ENCODE data around the gene FAT1. TPM values are rescaled to one million over a fixed set of nuclear protein-coding genes. Genes with fewer than 3 reads are reported as not detected.

FAT1 gene
- total RNA-seq, 2 experiments from 2014 or later: under 0.01 to 0.08 TPM

DNA sequence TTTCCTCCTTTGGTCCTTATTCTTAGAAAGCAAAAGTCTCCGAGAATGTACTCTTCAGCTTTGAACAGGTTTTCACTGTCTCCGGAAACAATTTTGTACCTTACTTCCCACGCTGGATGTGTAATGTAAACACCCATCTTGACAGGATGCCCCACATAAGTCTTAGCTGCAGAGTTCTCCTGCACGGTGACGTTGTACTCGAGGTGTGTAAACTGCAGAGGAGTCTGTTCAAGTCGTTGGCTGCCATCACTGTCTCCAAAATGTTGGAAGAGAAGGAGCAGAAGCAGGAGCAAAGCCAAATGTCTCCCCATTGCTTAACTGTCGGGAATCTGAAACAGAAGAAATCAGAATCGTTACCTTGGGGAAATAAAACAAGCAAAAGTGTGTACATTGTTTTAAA, 14.1 kb downstream of the FAT1 start:
- CTCF ChIA-PET (ENCODE audit: unreplicated experiment): no interaction called here
- no peak for TF ChIP-seq EZH2phosphoT487 (IDR thresholded peaks at IDR 0.05; ENCODE audit: borderline replicate concordance, low read depth, low read length)
- TF ChIP-seq, protein P1, sequence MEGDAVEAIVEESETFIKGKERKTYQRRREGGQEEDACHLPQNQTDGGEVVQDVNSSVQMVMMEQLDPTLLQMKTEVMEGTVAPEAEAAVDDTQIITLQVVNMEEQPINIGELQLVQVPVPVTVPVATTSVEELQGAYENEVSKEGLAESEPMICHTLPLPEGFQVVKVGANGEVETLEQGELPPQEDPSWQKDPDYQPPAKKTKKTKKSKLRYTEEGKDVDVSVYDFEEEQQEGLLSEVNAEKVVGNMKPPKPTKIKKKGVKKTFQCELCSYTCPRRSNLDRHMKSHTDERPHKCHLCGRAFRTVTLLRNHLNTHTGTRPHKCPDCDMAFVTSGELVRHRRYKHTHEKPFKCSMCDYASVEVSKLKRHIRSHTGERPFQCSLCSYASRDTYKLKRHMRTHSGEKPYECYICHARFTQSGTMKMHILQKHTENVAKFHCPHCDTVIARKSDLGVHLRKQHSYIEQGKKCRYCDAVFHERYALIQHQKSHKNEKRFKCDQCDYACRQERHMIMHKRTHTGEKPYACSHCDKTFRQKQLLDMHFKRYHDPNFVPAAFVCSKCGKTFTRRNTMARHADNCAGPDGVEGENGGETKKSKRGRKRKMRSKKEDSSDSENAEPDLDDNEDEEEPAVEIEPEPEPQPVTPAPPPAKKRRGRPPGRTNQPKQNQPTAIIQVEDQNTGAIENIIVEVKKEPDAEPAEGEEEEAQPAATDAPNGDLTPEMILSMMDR (conservative IDR thresholded peaks at IDR 0.05; ENCODE audit: low read length): no peak
- H3K9me3 ChIP-seq (ENCODE audit: low read length): no peaks in the 10 kb centered on the region
- H4K20me1 ChIP-seq (ENCODE audit: insufficient read depth, low read length): no peaks in the 10 kb centered on the region
- no peak overlapping the region for H2AFZ ChIP-seq (ENCODE audit: low read length)
- no peak overlapping the region for H3K27ac ChIP-seq (ENCODE audit: low read depth, low read length, poor library complexity, severe bottlenecking)
- POLR2A ChIA-PET: interaction anchor here (0.5 to 0.7 kb wide), 4 partner anchors 82 to 138 kb away, joined by 3 to 4 read pairs (median 4); no protein-coding TSS in a partner anchor
- no peak for DNase-seq (ENCODE audit: low spot score)
- intact Hi-C loops (cut with micrococcal nuclease; ENCODE audit: unreplicated experiment): no loop called here
- H3K36me3 ChIP-seq (ENCODE audit: insufficient read depth, low read length): no peaks in the 10 kb centered on the region
- no TSS peak for BruUV-seq (replicated peaks)
- H3K4me3 ChIP-seq (ENCODE audit: low read depth, low read length, poor library complexity, severe bottlenecking): no peak overlapping the region
- no peaks in the 10 kb centered on the region for H3K79me2 ChIP-seq (ENCODE audit: insufficient read depth, low read depth, low read length)
- H3K9me2 ChIP-seq (ENCODE audit: insufficient read depth, low read length): no peaks in the 10 kb centered on the region
- H3K4me1 ChIP-seq (ENCODE audit: insufficient read depth, low read length, poor library complexity, severe bottlenecking): no peaks in the 10 kb centered on the region
- H3K4me2 ChIP-seq (ENCODE audit: low read length): no peak overlapping the region

DNA sequence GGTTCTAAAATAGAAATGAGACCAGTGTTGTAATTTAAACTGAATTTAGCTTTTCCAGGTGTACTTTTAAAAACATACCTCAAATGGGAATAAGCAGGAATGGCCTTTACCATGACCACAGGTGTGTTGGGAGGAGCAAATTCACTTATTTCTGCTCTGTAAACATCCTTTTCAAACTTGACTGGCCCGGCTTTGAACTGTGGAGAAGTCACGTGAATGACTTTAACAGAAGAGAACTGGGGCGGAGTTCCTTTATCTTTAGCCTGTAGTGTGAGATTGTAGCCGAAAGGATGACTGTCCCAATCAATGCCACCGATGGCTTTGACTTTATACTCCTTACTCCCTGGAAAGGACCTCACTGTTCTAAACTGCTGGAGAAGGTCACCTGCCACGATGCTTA, 15.1 kb downstream of the FAT1 start:
- no peak overlapping the region for H3K27ac ChIP-seq (ENCODE audit: low read depth, low read length, poor library complexity, severe bottlenecking)
- no peak for DNase-seq (ENCODE audit: low spot score)
- no peak for TF ChIP-seq EZH2phosphoT487 (IDR thresholded peaks at IDR 0.05; ENCODE audit: borderline replicate concordance, low read depth, low read length)
- TF ChIP-seq, protein P1 (conservative IDR thresholded peaks at IDR 0.05; ENCODE audit: low read length): no peak
- ChIA-PET CTCF (ENCODE audit: unreplicated experiment) (no interaction called here), POLR2A (no interaction called here)
- no peaks in the 10 kb centered on the region for H3K79me2 ChIP-seq (ENCODE audit: insufficient read depth, low read depth, low read length)
- intact Hi-C loops (cut with micrococcal nuclease; ENCODE audit: unreplicated experiment): no loop called here
- H3K9me3 ChIP-seq (ENCODE audit: low read length): no peaks in the 10 kb centered on the region
- no peak overlapping the region for H2AFZ ChIP-seq (ENCODE audit: low read length)
- no peaks in the 10 kb centered on the region for H3K36me3 ChIP-seq (ENCODE audit: insufficient read depth, low read length)
- H3K4me3 ChIP-seq (ENCODE audit: low read depth, low read length, poor library complexity, severe bottlenecking): no peak overlapping the region
- no peak overlapping the region for H3K4me2 ChIP-seq (ENCODE audit: low read length)
- no peaks in the 10 kb centered on the region for H4K20me1 ChIP-seq (ENCODE audit: insufficient read depth, low read length)
- no peaks in the 10 kb centered on the region for H3K9me2 ChIP-seq (ENCODE audit: insufficient read depth, low read length)
- no TSS peak for BruUV-seq (replicated peaks)
- H3K4me1 ChIP-seq (ENCODE audit: insufficient read depth, low read length, poor library complexity, severe bottlenecking): no peaks in the 10 kb centered on the region

DNA sequence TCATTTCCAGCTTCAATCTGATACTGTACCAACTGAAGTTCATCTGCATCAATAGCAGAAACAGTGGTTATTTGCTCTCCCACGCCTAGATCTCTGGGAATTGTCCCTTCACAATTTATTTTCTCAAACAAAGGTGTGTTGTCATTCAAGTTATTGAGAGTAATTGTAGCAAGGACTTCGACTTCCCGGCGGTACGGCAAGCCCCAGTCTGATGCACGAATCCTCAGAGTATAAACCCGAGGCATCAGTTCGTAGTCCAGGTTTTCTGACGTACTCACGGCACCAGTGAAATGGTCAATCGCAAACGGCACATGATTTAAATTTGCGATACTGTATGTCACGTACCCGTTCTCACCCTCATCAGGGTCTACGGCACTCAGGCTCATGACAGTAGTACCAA, 15.7 kb downstream of the FAT1 start:
- intact Hi-C loops (cut with micrococcal nuclease; ENCODE audit: unreplicated experiment): no loop called here
- H3K27ac ChIP-seq (ENCODE audit: low read depth, low read length, poor library complexity, severe bottlenecking): no peak overlapping the region
- TF ChIP-seq, protein P1 (conservative IDR thresholded peaks at IDR 0.05; ENCODE audit: low read length): no peak
- no peak for TF ChIP-seq EZH2phosphoT487 (IDR thresholded peaks at IDR 0.05; ENCODE audit: borderline replicate concordance, low read depth, low read length)
- H3K9me2 ChIP-seq (ENCODE audit: insufficient read depth, low read length): no peaks in the 10 kb centered on the region
- no peak overlapping the region for H2AFZ ChIP-seq (ENCODE audit: low read length)
- ChIA-PET CTCF (ENCODE audit: unreplicated experiment) (no interaction called here), POLR2A (no interaction called here)
- no peak overlapping the region for H3K4me3 ChIP-seq (ENCODE audit: low read depth, low read length, poor library complexity, severe bottlenecking)
- H3K36me3 ChIP-seq (ENCODE audit: insufficient read depth, low read length): no peaks in the 10 kb centered on the region
- no peak overlapping the region for H3K4me2 ChIP-seq (ENCODE audit: low read length)
- no peak for DNase-seq (ENCODE audit: low spot score)
- no peaks in the 10 kb centered on the region for H3K9me3 ChIP-seq (ENCODE audit: low read length)
- H3K79me2 ChIP-seq (ENCODE audit: insufficient read depth, low read depth, low read length): no peaks in the 10 kb centered on the region
- no TSS peak for BruUV-seq (replicated peaks)
- no peaks in the 10 kb centered on the region for H4K20me1 ChIP-seq (ENCODE audit: insufficient read depth, low read length)
- H3K4me1 ChIP-seq (ENCODE audit: insufficient read depth, low read length, poor library complexity, severe bottlenecking): no peaks in the 10 kb centered on the region

All from OCI-LY7 (cell line).